ENCODE measurements around the gene GSE1. TPM values are rescaled to one million over a fixed set of nuclear protein-coding genes. Genes with fewer than 3 reads are reported as not detected.

The GSE1 gene
- total RNA-seq, 1 donor from 2014 or later, result 101 TPM

GRCh38 chr16:85573045-85573695 is 40.0 kb upstream of the GSE1 start:
- Mint-ChIP-seq H3K4me3 (peak overlapping the region; percentile 0), H3K27me3 (no peaks in the 10 kb centered on the region), H3K4me1 (ENCODE audit: unreplicated experiment) (peaks cover 66% of the 10 kb centered on the region), H3K9me3 (no peaks in the 10 kb centered on the region), H3K27ac (no peak overlapping the region), H3K36me3 (no peaks in the 10 kb centered on the region)
- no peak for TF ChIP-seq CTCF (conservative IDR thresholded peaks at IDR 0.05)
- DNase-seq (ENCODE audit: extremely low spot score, unreplicated experiment), result no peak

- no peak for DNase-seq (ENCODE audit: extremely low spot score, unreplicated experiment)
- peaks cover 71% of the 10 kb centered on the region for H3K4me1 Mint-ChIP-seq (ENCODE audit: unreplicated experiment)
- H3K36me3 Mint-ChIP-seq, result no peaks in the 10 kb centered on the region
- H3K27me3 Mint-ChIP-seq, result peaks cover 3% of the 10 kb centered on the region
- no peak for TF ChIP-seq CTCF (conservative IDR thresholded peaks at IDR 0.05)
- H3K27ac Mint-ChIP-seq, result no peak overlapping the region
- peak overlapping the region; percentile 0 for H3K4me3 Mint-ChIP-seq
- no peaks in the 10 kb centered on the region for H3K9me3 Mint-ChIP-seq
Observed at GRCh38 chr16:85573696-85574641, 39.2 kb upstream of the GSE1 start.

DNA sequence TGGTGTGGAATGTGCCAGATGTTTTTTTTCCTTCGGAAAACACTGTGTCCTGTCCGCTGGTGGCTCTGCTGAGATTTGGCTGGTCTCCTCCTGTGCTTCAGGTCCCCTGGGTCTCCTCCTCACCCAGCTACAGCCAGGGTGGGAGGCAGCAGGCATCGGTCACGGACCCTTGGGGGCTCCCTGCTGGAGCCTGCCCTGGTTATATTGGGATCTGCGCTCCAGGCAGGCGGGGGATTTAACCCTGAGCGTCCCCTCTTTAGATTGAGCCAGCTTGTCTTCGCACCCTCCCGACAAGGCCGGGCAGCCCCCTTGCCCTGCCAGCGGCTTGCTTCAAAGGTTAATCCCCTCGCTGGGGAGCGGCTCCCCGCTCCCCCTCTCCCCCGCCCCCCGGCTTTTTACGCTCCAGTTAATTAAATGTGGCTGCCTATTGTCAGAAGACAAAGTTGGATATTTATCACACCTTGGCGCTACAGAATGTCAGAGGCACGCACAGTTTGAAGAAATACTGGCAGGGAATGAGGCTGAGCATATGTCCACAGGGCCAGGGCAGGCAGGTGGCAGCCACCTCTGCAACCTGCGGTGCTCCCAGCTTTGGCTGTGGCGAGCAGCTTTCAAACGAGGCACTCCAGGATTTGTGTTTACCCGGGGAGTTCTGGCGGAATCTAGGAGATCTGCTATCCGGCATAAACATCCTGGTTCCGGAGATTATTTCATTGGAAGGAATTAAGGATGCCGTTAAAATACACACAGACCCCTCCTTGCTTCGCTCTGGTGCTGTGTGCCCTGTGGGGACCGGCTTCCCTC is 38.2 kb upstream of the GSE1 start:
- peak overlapping the region; percentile 34 for H3K27ac Mint-ChIP-seq
- peak overlapping the region; percentile 67 for H3K4me3 Mint-ChIP-seq
- peaks cover 3% of the 10 kb centered on the region for H3K27me3 Mint-ChIP-seq
- peaks cover 71% of the 10 kb centered on the region for H3K4me1 Mint-ChIP-seq (ENCODE audit: unreplicated experiment)
- H3K36me3 Mint-ChIP-seq, result peaks cover 2% of the 10 kb centered on the region
- no peaks in the 10 kb centered on the region for H3K9me3 Mint-ChIP-seq
- TF ChIP-seq CTCF (conservative IDR thresholded peaks at IDR 0.05), result no peak
- DNase-seq (ENCODE audit: extremely low spot score, unreplicated experiment), result no peak

DNA sequence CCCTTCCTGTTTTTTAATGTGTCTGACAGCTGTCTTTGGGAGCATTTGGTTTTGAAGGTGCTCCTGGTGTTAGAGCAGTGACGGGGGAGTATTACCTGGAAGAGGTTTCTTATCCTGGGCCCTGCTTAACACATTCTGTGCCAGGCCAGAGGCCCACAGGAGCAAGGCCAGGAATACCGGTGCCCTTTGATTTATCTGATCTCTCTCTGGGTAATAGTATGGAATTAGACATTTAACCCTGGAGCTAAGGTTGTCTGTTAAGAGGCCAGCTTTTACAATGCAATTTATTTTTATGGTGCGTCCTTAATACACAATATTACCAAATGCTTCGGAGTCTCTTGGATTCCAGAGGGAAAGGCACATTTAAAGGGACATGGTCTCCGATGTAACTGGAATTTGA is 37.2 kb upstream of the GSE1 start:
- peaks cover 4% of the 10 kb centered on the region for H3K36me3 Mint-ChIP-seq
- no peak for TF ChIP-seq CTCF (conservative IDR thresholded peaks at IDR 0.05)
- H3K27me3 Mint-ChIP-seq, result peaks cover 3% of the 10 kb centered on the region
- no peak overlapping the region for H3K4me3 Mint-ChIP-seq
- no peaks in the 10 kb centered on the region for H3K9me3 Mint-ChIP-seq
- peaks cover 65% of the 10 kb centered on the region for H3K4me1 Mint-ChIP-seq (ENCODE audit: unreplicated experiment)
- DNase-seq (ENCODE audit: extremely low spot score, unreplicated experiment), result no peak
- H3K27ac Mint-ChIP-seq, result no peak overlapping the region

GRCh38 chr16:85576944-85577343 is 36.2 kb upstream of the GSE1 start:
- Mint-ChIP-seq H3K27me3 (peaks cover 3% of the 10 kb centered on the region), H3K36me3 (peaks cover 4% of the 10 kb centered on the region), H3K27ac (no peak overlapping the region), H3K4me1 (ENCODE audit: unreplicated experiment) (peaks cover 58% of the 10 kb centered on the region), H3K4me3 (no peak overlapping the region), H3K9me3 (no peaks in the 10 kb centered on the region)
- DNase-seq (ENCODE audit: extremely low spot score, unreplicated experiment), result no peak
- no peak for TF ChIP-seq CTCF (conservative IDR thresholded peaks at IDR 0.05)

Measured in type B pancreatic cell (in vitro differentiated cells).